GM21447 (cell line): ENCODE data around the gene PNMT.

Experiments
- ATAC-seq: cut with Tn5 transposase; IDR thresholded peaks from one replicate; pipeline ENCODE4 v1.9.1; 2021; ENCODE audit not compliant: unreplicated experiment

PNMT gene

DNA sequence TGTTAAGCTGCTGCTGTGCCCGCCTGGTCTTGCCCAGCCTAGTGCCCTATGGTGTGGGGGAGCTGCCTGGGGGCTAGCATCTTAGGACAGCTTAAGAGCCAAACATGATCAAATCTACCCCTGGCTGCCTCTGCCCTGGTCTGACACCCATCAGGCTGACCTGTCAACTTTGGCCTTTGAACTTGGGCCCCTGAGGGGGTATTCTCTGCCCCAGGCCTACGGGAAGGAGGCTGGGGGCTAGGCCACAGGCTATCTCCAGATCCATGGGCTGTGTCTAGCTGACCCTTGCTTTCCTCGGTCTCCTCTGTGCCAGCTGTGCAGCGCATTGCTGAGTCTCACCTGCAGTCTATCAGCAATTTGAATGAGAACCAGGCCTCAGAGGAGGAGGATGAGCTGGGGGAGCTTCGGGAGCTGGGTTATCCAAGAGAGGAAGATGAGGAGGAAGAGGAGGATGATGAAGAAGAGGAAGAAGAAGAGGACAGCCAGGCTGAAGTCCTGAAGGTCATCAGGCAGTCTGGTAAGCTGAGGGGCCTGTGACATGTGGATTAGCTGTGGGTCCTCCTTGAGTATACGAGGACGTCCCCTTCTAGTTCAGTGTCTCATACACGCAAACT lies 34.6 kb upstream of the PNMT start:
- ATAC-seq = no peak

DNA sequence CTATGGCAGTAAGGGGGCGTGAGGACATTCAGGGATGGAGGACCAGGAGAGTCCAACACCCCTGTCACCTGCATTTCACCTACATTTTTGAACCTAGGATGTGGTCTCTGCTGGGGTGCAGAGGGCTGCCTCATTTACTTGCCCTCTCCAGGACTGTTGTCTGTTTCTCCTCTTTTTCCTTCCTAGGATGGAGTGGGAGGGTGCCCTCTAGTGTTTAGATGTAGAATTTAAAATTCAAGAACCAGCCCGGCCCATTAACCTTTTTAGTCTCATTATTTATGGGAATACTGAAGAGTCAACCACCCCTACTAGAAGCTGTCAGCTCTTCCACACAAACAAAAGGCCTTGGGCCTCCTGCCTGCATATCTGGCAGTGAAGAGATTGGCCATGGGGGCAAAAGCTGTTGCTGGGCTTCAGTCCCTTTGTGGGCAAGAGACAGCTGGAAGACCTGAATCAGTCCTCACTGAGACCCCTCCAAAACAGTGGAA lies 33.8 kb upstream of the PNMT start:
- no peak for ATAC-seq

- ATAC-seq = no peak
These were observed 32.6 kb upstream of the PNMT start for GRCh38 chr17:39635614-39636176.

DNA sequence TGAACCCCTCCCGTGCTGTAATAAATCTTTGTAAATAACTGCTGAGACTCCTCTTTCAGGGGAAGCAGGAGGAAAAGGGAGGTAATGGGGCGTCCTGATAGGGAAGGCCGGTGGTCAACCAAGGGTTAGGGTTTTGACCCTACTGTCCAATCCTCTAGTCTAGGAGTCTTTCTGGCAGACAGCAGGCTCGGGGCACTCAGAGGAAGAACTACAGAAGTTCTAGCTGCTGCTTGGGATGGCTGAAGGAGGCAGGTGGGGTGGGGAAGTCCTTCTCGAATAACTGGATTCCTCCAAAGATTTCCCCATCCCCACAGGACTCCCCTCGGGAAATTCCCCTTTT lies 31.7 kb upstream of the PNMT start:
- ATAC-seq = peak; percentile 14

DNA sequence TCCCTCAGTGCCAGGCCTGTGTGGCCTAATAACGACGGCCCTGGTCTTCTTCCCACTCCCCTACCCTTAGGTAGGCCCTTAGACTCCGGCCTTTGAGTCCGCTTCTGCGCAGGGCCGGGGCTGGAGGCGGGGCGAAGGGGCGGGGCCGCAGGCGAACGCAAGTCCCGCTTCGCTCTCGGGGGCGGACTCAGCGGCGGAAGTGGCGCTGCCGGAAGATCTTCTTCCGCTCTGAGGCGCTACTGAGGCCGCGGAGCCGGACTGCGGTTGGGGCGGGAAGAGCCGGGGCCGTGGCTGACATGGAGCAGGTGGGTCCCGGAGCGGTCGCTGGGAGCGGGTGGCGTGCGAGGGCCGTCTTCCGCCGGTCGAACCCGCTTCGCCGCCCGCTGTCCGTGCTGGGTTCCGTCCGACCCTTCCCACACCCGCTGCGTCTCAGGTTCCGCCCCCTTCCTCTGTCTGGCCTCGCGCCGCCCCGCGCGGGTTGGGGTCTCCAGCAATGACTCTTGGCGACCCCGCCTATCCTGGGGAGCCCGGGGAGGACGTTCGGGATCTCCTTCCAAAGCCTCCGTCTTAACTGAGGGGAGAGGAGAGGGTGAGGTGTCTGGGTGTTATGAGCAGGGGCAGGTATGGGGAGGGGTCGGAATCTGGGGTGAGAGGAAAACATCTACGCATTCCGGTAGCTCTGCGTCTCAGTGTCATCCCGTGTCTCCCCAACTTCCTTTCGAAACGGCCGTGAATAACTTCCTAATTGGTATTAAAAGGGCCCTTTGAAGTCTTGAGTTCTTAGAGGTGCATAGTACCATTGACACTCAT lies 31.1 kb upstream of the PNMT start, which contains the start of gene STARD3:
Gene STARD3, plus strand, starts transcription at position 218 of the 810 bp plus-strand sequence. CDS start 16,388 bp downstream, outside the sequence.
- ATAC-seq = peak; percentile 78

- no peak for ATAC-seq
These were observed 29.9 kb upstream of the PNMT start for GRCh38 chr17:39638317-39638716.

DNA sequence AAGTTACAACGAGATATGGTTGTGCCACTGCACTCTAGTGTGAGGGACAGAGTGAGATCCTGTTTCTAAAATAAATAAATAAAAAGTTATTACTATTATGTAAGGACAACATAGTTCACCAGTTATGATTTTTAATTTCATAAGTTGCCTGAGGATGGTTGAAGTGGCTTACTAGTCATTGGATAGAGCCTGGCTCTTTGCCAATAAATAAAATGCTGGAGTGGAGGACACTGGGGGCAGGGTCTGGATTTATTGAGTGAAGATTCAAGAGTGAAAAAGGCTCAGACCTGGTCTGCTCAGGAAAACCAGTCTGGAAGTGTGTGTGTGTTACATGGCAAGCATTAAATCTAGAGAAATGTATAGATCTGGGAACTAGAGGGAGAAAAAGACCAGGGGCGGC lies 29.2 kb upstream of the PNMT start:
- ATAC-seq = no peak

DNA sequence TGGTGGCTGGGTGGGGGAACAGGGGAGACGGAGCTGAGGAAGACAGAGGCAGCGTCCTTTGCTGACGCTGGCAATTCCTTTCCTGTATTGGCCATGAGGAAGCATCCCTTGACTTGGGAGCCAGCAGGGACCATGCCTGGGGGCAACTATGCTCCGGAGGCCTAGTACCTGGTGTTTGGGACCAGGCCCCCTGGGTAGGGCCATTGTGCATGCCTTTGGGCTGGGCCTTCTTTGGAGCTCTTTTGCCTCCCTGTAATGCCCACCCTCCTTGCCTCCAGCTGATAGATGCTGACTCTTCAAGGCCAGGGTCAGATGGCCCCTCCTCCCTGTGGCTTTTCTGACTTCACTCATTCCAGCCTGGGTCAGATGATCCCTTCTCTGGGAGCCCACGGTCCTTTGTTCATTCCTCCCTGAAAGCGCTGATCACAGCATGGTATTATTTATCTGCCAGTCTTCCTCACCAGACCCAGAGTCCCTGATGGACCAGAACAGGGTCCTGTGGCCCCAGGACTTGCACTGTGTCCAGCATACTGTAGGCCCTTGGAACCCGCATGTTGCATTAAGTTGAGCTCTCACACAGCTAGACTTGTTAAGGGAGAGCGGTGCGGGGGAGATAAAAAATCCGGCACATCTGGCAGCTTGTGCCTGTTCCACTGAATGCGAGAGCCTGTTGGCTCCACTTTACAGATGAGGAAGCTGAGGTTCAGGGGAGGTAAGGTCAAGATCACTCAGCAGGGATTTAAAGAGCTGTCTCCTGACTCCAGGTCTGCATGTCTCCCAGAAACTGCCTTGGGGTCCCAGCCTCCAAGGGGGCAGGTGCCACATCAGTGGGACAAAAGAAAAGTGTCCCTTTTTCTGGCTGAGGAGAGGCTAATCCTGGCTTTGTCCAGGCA lies 28.4 kb upstream of the PNMT start:
- ATAC-seq = no peak

DNA sequence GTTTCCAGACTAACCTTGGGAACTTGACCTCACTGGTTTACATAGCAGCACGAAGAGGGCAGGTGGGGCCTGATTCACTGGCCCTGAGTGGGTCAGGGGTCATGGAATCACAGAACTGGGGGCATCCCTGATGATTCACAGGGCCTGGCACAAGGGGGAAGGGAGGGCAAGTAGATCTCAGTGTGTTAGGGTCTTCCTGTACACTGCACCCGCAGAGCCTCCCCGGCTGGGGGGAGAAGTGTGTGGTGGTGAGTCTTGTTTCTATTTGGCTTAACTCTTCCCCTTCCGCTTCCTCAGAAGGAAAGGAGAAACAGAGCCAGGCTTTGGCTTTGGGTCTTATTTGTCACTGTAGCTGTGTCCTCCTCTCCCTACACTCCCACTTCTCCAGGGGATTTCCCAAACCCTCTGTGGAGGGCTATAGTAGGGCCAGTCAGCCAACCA lies 27.6 kb upstream of the PNMT start:
- ATAC-seq = no peak

GRCh38 chr17:39641097-39641496 lies 27.2 kb upstream of the PNMT start:
- ATAC-seq = no peak

GRCh38 chr17:39641883-39642282 lies 26.4 kb upstream of the PNMT start:
- no peak for ATAC-seq

- ATAC-seq = no peak
These were observed 25.8 kb upstream of the PNMT start for GRCh38 chr17:39642291-39643074.

DNA sequence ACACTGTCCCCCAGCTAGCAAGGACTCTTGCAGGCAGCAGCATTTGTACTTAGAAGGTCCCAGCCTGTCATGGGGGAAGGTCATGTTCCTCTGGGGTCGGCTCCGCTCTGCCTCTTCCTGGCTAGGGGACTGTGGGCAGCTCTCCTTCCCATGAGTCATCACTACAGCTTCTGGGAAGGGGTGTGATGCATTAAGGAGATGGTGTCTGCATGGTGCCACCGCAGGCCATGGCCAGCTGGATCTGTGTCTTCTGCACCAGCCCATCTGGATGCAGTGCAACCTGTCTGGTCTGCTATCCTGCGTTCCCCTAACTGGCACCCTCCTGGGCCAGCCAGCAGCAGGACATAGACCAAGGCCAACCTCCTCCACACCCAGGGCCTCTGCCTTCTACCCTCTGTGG lies 25.0 kb upstream of the PNMT start:
- no peak for ATAC-seq

DNA sequence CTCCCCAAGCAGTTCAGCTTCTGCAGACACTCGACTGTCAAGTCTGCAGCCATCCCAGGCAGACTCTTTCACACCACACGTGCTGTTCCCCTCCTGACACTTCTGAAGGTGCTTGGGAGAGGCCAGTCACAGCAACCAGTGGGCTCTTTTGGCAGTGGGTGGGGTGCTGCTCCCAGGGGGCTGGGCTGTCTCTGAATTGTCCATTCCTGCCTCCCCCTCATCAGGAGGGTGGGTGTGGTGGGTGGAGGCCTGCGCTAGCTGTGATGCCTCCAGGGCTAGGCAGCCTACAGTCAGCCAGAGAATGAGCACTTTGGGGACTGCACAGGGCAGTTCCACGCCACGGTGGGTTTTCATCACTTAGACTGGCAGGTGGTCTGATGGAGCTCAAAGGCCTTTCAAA lies 21.0 kb upstream of the PNMT start:
- no peak for ATAC-seq

- ATAC-seq = no peak
These were observed 19.5 kb upstream of the PNMT start for GRCh38 chr17:39648616-39649366.

DNA sequence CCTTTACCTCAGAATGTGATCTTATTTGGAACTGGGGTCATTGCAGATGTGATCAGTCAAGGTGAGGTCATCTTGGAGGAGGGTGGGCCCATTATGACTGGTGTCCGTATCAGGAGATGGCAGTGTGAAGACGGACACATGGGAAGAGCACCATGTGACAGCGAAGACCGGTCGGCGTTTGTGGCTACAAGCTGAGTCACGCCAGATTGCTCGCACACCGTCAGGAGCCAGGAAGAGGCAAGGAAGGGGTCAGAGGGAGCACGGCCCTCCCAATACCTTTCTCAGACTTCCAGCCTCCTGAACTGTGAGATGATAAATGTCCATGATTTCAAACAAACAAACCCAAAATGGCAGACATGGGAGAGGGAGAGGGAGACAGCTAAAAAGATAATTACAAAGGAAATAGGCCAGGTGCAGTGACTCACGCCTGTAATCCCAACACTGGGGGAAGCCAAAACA lies 18.1 kb upstream of the PNMT start:
- ATAC-seq = no peak

- ATAC-seq = no peak
These were observed 16.2 kb upstream of the PNMT start for GRCh38 chr17:39651923-39652586.

DNA sequence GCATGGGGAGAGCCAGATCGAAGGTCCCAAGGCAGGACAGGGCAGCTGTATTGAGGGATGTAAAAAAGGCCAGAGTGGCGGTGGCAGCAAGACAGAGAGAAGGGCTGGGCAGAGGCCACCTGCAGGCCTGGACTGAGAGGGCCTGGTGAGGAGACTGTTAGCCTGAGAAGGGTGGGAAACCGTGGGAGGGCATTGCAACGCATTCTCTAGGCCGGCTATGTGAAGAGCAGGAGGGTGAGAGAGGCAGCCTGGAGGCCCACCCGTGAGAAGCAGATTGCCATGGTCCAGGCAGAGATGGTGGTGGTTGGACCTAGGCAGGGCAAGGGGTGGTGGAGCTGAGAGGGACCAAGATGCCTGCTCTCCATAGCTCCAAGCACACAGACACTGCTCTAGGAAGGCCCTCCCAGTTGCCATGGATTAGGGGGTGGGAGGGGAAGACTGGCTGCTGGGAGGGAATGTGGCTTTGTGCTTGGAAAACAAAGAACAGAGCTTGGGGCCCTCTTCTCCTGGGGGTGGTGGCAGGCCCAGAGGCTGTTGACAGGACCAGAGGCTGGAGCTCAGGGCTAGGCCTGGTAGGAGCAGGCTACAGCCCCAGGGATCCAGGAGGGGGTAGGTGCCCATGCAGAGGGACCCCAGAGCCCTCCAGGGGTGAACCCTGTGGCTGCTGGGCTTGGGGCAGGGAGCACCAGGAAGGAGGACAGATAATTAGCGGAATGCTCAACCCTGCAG lies 15.5 kb upstream of the PNMT start:
- ATAC-seq = no peak
